Effector memory CD4-positive, alpha-beta T cell (primary cell): ENCODE measurements around the gene FGGY.

ENCODE experiments used
- DNase-seq, 3 donors: peaks; one replicate each; pipeline ENCODE4 v3.0.0-alpha.2; 2020
- H3K27ac ChIP-seq: 2 replicates; pipeline ENCODE4 v1.7.0; 2013; ENCODE audit warnings: mild to moderate bottlenecking, low read length, moderate library complexity; ENCODE audit not compliant: insufficient read depth, poor library complexity, severe bottlenecking
- H3K27me3 ChIP-seq: replicated peaks from 2 replicates; pipeline ENCODE4 v1.7.0; 2013; ENCODE audit warnings: mild to moderate bottlenecking, low read length; ENCODE audit not compliant: insufficient read depth, control insufficient read depth, poor library complexity, severe bottlenecking
- H3K36me3 ChIP-seq: 2 replicates; pipeline ENCODE4 v1.7.0; 2013; ENCODE audit warnings: mild to moderate bottlenecking, low read length, moderate library complexity; ENCODE audit not compliant: control insufficient read depth, insufficient read depth
- H3K4me1 ChIP-seq: 2 replicates; pipeline ENCODE4 v1.7.0; 2013; ENCODE audit warnings: low read length, mild to moderate bottlenecking; ENCODE audit not compliant: control insufficient read depth, insufficient read depth, poor library complexity, severe bottlenecking
- H3K4me3 ChIP-seq: 2 replicates; pipeline ENCODE4 v1.7.0; 2013; ENCODE audit warnings: low read length, low read depth, mild to moderate bottlenecking; ENCODE audit not compliant: insufficient read depth, poor library complexity, severe bottlenecking
- H3K9me3 ChIP-seq: 2 replicates; pipeline ENCODE4 v1.7.0; 2013; ENCODE audit warnings: mild to moderate bottlenecking, low read length, moderate library complexity; ENCODE audit not compliant: control insufficient read depth

The FGGY gene

GRCh38 chr1:59499273-59499942 lies 202.5 kb downstream of the FGGY start:
- Histone ChIP-seq H3K36me3 (no peaks in the 10 kb centered on the region), H3K27ac (no peak overlapping the region), H3K9me3 (no peaks in the 10 kb centered on the region), H3K27me3 (no peaks in the 10 kb centered on the region), H3K4me3 (no peak overlapping the region), H3K4me1 (no peaks in the 10 kb centered on the region)
- no peak for DNase-seq

- H3K27ac ChIP-seq, result no peak overlapping the region
- no peaks in the 10 kb centered on the region for H3K4me1 ChIP-seq
- H3K27me3 ChIP-seq, result no peaks in the 10 kb centered on the region
- H3K4me3 ChIP-seq, result no peak overlapping the region
- no peaks in the 10 kb centered on the region for H3K36me3 ChIP-seq
- no peak for DNase-seq
- no peaks in the 10 kb centered on the region for H3K9me3 ChIP-seq
Observed at GRCh38 chr1:59499943-59500569, 203.2 kb downstream of the FGGY start.

GRCh38 chr1:59500950-59501742 lies 204.3 kb downstream of the FGGY start:
- Histone ChIP-seq H3K4me1 (no peaks in the 10 kb centered on the region), H3K36me3 (no peaks in the 10 kb centered on the region), H3K27ac (no peak overlapping the region), H3K9me3 (no peaks in the 10 kb centered on the region), H3K4me3 (no peak overlapping the region), H3K27me3 (no peaks in the 10 kb centered on the region)
- no peak for DNase-seq

DNA sequence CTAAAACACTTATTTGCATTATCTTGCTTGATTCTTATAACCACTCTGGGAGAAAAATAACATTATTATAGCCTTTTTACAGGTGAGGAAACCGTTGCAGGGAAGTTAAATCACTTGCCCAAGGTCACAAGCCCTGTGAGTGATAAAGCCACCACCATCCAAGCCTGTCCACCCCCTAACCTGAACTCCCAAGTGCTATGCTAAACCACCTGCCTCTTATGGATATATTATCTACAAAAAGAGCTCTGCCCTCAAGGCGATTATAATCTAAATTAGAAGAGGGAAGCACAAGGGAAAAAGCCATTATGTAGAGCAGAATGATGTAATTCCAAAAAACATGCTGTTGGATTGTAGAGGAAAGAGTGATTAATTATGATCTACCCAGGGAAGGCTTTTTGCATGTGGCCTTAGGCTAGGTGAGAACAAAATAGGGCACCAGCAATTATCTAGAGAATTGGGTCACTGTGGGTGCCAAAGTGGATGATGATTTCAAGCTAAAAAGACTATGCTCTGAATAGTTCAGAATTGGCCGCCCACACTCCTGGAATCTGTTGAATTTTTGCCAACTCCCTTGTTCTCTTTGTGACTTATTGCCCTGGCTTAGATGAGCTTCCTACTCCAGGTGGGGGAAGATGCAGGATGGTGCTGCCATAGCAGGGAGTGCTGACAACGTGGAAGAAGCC lies 205.3 kb downstream of the FGGY start:
- no peak for DNase-seq
- H3K36me3 ChIP-seq, result no peaks in the 10 kb centered on the region

GRCh38 chr1:59504276-59504675 lies 207.4 kb downstream of the FGGY start:
- Histone ChIP-seq H3K4me1 (no peaks in the 10 kb centered on the region), H3K27ac (no peak overlapping the region), H3K36me3 (no peaks in the 10 kb centered on the region), H3K9me3 (no peaks in the 10 kb centered on the region), H3K4me3 (no peak overlapping the region), H3K27me3 (no peaks in the 10 kb centered on the region)
- no peak for DNase-seq

More for the DNA sequence above, 205.3 kb downstream of the FGGY start:
- H3K4me1 ChIP-seq, result no peaks in the 10 kb centered on the region
- H3K9me3 ChIP-seq, result no peaks in the 10 kb centered on the region
- no peaks in the 10 kb centered on the region for H3K27me3 ChIP-seq
- H3K4me3 ChIP-seq, result no peak overlapping the region
- no peak overlapping the region for H3K27ac ChIP-seq

DNA sequence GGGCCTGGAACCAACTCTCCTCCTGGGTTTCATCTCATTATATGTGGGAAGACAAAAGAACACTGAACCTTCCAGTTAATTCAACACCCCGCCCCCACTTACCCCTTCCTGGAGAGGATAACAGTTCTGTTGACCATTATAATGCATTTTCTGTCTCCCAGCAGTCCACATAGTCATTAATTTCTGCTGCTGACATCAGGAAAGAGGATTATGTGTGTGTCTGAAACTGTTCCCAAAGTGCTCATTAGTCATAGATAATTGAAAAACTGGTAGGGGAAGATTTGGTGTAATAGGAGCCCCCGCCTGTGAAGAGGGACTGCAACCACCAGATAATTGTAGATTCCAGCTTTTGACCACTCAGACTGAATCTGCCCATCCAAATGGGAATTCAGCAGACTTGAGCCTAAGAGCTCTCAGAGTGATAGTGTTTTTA lies 208.7 kb downstream of the FGGY start:
- no peak overlapping the region for H3K4me3 ChIP-seq
- H3K9me3 ChIP-seq, result no peaks in the 10 kb centered on the region
- no peaks in the 10 kb centered on the region for H3K4me1 ChIP-seq
- no peaks in the 10 kb centered on the region for H3K27me3 ChIP-seq
- no peak overlapping the region for H3K27ac ChIP-seq
- H3K36me3 ChIP-seq, result no peaks in the 10 kb centered on the region
- DNase-seq, result no peak

GRCh38 chr1:59506952-59507351 lies 210.1 kb downstream of the FGGY start:
- no peaks in the 10 kb centered on the region for H3K36me3 ChIP-seq
- H3K9me3 ChIP-seq, result no peaks in the 10 kb centered on the region
- no peak overlapping the region for H3K4me3 ChIP-seq
- DNase-seq, result no peak
- no peaks in the 10 kb centered on the region for H3K4me1 ChIP-seq
- H3K27me3 ChIP-seq, result no peaks in the 10 kb centered on the region
- no peak overlapping the region for H3K27ac ChIP-seq

GRCh38 chr1:59509341-59509875 lies 212.5 kb downstream of the FGGY start:
- Histone ChIP-seq H3K27ac (no peak overlapping the region), H3K4me1 (no peaks in the 10 kb centered on the region), H3K4me3 (no peak overlapping the region), H3K9me3 (no peaks in the 10 kb centered on the region), H3K36me3 (no peaks in the 10 kb centered on the region), H3K27me3 (no peaks in the 10 kb centered on the region)
- DNase-seq, result no peak

GRCh38 chr1:59510249-59510648 lies 213.4 kb downstream of the FGGY start:
- Histone ChIP-seq H3K27me3 (no peaks in the 10 kb centered on the region), H3K4me3 (no peak overlapping the region), H3K4me1 (no peaks in the 10 kb centered on the region), H3K36me3 (no peaks in the 10 kb centered on the region), H3K27ac (no peak overlapping the region), H3K9me3 (no peaks in the 10 kb centered on the region)
- no peak for DNase-seq
